Muscle of arm (tissue), 14 donors: ENCODE data around the gene POF1B. TPM values are rescaled to one million over a fixed set of nuclear protein-coding genes. Genes with fewer than 3 reads are reported as not detected.
"Not testable (repeated sequence)": the region's sequence is repeated elsewhere in the genome, so short reads cannot be mapped to it uniquely, and the experiment has no call there.

Experiments
- DNase-seq: peaks from one replicate; pipeline ENCODE4 v3.0.0-alpha.2; 2013
- long read RNA-seq, 11 donors: transcript quantifications; one replicate each; lab custom pipeline, GENCODE V29; 2026
- polyA plus RNA-seq, 12 donors: library from polyadenylated mRNA; unstranded; fragments of 120-200 nt; gene quantifications; one replicate each; pipeline ENCODE4 v1.2.1, GENCODE V29; 2013; ENCODE audit not compliant: insufficient read length in 12 of 12

POF1B gene, protein sequence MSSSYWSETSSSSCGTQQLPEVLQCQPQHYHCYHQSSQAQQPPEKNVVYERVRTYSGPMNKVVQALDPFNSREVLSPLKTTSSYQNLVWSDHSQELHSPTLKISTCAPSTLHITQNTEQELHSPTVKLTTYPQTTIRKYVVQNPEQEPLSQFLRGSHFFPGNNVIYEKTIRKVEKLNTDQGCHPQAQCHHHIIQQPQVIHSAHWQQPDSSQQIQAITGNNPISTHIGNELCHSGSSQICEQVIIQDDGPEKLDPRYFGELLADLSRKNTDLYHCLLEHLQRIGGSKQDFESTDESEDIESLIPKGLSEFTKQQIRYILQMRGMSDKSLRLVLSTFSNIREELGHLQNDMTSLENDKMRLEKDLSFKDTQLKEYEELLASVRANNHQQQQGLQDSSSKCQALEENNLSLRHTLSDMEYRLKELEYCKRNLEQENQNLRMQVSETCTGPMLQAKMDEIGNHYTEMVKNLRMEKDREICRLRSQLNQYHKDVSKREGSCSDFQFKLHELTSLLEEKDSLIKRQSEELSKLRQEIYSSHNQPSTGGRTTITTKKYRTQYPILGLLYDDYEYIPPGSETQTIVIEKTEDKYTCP
- 10 to 100 TPM in 1 of 12 donors, 1 to 10 TPM in 3, under 1 TPM in 6, not detected in 2; 0.05 to 13.8 (median 0.23) TPM for polyA plus RNA-seq
- long read RNA-seq, donor 1, transcript POF1B-201 (17 exons, 3,941 nt) = major isoform, 8 of 24 reads
- long read RNA-seq, donor 1, partial matches to known transcripts = 16 of 24 reads
- long read RNA-seq, donor 1, other reads (novel, unspliced or antisense) = 0 of 24 reads
- long read RNA-seq, donor 2 = 0 reads
- long read RNA-seq, donor 3 = 0 reads
- long read RNA-seq, donor 4 = 0 reads
- long read RNA-seq, donor 5 = 0 reads
- long read RNA-seq, donor 6 = 0 reads
- long read RNA-seq, donor 7 = 0 reads
- long read RNA-seq, donor 8 = 0 reads
- long read RNA-seq, donor 9 = 0 reads
- long read RNA-seq, donor 10 = 0 reads
- long read RNA-seq, donor 11 = 0 reads

DNA sequence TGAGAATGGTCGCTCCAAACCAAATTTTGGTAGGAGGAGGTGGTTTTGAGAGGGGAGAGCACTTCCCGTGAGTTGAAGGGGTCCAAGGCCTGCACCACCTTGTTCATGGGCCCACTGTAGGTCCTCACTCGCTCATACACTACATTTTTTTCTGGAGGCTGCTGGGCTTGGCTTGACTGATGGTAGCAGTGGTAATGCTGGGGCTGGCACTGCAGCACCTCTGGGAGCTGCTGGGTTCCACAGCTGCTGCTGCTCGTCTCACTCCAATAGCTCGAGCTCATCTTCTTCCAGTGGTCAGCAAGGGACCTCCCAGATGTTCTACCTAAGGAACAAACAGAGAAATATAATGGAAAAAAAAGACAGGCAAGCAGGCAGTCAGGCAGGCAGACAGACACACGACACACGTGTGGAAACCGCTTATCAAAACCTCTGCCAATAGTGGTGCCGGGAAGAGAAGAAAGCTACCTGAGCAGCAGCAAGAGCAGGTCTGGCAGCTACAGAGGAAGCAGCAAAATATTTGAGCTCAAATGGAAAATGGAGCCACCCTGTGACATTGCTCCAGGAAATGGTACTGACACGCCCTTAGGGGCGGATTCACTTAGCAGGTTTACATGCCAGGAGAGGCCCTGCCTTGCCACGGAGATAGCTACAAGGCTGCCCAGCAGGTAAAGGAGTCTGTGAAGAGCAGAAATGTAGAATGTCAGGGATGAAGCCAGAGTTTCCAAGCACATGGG is at the start of gene POF1B:
Gene POF1B (minus strand): TSS at position 492 of the 734 bp plus-strand sequence. CDS start 211 bp downstream, at position 281.
- DNase-seq = no peak

DNA sequence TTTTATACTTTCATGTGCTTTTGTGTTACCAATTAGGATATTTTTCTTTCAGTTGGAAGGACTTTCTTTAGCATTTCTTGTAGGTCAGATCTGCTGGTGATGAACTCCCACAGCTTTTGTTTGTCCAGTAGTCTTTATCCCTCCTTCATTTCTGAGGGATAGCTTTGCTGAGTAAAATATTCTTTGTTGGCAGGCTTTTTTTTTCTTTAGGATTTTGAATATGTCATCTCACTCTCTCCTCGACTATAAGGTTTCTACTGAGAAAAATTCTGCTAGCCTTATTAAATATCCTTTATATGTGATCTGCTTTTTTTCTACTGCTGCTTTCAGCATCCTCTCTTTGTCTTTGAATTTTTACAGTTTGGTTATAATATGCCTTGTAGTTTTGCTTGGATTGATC is 49.6 kb upstream of the POF1B start:
- no peak for DNase-seq

DNA sequence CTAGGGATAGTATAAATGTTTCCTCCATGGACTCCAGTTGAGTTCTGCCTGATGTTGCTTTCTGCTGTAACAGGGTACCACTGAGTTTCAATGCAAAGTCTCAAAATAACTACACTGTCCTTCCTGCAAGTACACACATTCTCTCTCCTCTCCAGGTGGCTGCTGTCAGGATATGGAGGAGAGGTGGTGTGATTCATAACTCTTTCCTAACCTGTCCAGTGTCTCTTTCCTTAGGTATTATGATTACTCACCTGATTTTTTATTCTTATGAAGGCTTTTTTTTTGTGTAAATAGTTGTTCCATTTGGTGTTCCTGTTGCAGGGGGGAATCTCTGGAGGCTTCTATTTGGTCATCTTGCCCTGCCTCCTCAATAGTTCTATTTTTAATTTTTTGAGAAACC is 39.8 kb upstream of the POF1B start:
- no peak for DNase-seq

- no peak for DNase-seq
Measured at GRCh38 chrX:85391878-85392238, 12.4 kb upstream of the POF1B start.

DNA sequence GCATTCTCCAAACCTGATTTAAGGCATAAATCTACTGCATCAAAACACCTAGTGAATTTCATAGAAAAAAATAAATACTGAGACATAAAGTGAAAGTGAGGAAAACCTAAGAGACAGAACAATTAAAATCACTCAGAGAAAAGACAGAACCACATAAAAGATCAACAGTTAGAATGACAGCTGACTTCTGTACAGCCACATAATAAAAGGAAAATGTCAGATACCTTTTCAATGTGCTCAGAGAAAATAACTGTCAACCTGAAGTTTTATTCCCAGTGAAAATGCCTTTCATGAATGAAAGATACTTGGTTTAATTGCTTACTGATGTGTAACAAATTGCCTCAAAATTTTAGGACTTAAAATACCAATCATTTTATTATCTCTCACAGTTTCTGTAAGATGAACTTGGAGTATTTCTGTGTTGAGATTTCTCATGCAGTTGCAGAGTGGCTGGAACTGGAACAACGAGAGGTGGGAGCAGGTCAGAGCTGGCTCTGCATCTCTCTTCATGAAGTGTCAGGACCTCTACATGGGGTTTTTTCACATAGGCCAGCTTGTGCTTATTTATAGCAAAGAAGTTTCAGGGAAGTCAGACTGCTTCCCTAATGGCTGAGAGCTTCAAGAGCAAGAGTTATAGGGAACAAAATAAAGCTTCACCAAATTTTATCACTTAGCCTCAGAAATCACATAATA is 11.9 kb upstream of the POF1B start:
- no peak for DNase-seq

- DNase-seq = no peak
Measured at GRCh38 chrX:85381602-85382001, 2.1 kb upstream of the POF1B start.

- DNase-seq = no peak
Measured at GRCh38 chrX:85378461-85378860, 1.0 kb downstream of the POF1B start.

DNA sequence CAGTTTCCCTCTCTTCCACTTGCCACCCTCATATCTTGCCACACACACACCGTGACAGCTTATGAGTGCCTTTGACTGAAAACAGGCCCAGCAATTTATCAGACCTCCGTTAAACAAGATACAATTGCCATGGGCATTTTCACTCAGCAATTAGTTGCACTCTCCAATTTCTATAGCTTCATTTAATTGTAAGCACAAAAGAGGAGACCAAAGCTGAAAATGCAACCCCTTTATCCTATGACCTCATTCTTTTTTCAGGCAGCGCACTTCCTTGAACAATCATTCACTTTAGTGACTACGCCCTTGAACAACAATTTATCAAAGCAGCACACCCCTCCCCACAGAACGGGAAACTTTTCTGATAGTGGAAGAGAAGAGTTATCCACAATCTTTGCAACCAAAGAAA is 4.1 kb downstream of the POF1B start:
- DNase-seq = no peak

- DNase-seq = no peak
Measured at GRCh38 chrX:85365370-85365995, 14.0 kb downstream of the POF1B start.

DNA sequence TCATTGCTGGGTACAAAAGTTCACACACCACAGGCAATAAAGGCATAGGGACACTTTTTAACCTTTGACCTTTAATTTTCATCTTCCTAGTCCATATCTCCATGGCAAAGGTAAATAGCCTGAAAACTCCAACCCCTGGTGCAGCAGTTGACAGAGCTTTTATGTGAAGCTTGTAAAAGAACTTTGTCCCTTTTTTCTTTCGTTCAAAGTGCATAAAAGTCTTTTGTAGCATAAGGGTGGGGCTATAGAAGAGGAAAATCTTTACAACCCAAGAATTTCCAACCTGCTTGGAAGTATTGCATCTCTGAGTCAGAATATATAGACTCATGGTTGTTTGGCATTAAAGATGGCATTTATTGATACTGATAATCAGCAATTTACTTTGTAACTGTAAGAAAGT is 20.4 kb downstream of the POF1B start:
- DNase-seq = no peak

- DNase-seq = no peak
Measured at GRCh38 chrX:85345523-85345922, 33.9 kb downstream of the POF1B start.

- no peak for DNase-seq
Measured at GRCh38 chrX:85327060-85327333, 52.5 kb downstream of the POF1B start.

- DNase-seq = no peak
Measured at GRCh38 chrX:85326234-85327059, 53.0 kb downstream of the POF1B start.

GRCh38 chrX:85311348-85311747 is 68.1 kb downstream of the POF1B start:
- not testable (repeated sequence) for DNase-seq

- DNase-seq = no peak
Measured at GRCh38 chrX:85309717-85310116, 69.7 kb downstream of the POF1B start.

- DNase-seq = no peak
Measured at GRCh38 chrX:85303544-85303943, 75.9 kb downstream of the POF1B start.

DNA sequence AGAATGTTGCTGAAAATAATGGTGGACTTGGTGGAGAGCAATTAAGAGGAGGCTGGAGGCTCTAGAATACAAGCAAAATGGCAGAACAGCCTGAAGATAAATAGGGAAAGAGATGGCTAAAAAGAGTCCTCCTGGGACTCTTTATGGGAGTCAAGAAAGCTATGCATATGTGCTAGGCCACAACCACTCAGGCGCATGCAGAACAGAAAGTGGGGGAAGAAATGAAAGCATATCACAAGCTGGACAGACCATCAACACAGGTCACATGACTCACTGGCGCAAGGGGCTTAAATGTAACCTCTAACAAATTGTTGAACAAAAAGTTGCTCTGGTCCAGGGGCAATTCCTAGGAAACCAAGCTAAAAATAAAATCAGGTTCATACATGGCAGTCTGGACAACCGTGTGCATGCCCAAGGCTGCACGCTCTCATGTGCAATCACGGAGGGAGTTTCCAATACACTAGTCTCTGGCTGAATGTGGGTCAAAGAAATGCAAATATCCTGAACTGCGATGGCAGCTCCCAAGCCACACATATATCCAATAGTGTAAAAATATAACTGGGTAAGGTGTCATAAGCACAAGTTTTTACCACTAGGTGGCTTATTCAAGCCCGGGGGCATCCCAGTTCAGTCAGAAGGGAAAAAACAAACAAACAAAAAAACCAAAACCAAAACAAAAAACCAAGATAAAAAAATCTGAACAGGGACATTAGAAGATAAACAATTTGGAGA is 90.3 kb downstream of the POF1B start:
- no peak for DNase-seq

GRCh38 chrX:85285286-85285685 is 94.2 kb downstream of the POF1B start:
- not testable (repeated sequence) for DNase-seq

- peak; percentile 40 for DNase-seq
Measured at GRCh38 chrX:85244450-85245211, 134.8 kb downstream of the POF1B start.
